Measurements from ENCODE around the gene LEMD3.
"Not testable (repeated sequence)": the region's sequence is repeated elsewhere in the genome, so short reads cannot be mapped to it uniquely, and the experiment has no call there.

The LEMD3 gene

DNA sequence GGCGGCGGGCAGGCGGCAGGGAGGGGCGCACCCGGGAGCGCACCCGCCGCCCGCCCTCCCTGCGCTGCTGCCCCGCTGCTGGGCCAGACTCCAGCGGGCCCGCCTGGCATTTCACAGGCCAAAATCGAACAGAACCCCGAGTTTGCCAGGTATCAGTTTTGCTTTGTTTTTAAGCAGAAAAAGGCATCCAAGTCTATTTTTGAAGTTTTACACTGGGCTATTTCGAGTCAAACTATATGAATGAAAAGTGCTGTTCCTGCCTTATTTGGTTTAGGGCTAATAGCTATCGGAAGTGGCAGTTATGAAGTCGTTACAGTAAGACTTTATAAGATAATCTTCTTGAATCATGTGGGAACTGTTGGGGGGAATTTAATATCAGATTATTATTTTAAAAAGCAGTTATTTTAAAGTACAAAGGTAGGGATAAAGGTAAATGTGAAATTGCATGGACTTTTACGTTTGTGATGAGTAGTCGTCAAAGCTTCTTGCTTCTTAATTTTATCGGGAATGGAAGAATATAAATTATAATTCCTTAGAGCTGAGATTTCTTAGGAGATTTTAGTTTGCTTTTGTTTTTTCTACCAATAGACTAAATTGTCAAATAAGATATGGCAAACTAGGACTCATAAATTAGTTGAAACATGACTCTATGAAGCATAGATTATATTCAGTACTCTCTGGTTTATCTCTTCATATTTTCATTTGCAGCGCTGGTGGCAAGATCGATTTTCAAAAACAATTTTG, 110.2 kb downstream of the LEMD3 start:
- DNase-seq (ENCODE audit: low spot score): no peak

DNA sequence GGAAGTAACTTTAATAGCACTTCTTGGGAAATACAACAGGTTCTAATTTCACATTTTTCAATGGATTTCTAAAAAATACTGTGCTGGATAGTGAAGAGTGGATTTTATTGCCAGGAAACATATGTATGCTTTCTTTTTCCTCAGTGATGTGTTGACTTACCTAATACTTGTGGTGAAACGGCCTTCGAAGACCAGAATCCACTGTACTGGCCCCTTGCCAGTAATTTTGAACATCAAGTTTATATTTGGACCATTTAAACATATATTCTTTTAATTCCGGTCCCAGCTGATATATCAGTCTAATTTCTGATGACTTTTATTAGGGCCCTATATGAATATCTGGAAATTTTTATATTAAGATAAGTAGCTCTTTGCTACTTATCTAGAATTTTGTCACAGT, 110.9 kb downstream of the LEMD3 start:
- DNase-seq (ENCODE audit: low spot score): no peak

DNA sequence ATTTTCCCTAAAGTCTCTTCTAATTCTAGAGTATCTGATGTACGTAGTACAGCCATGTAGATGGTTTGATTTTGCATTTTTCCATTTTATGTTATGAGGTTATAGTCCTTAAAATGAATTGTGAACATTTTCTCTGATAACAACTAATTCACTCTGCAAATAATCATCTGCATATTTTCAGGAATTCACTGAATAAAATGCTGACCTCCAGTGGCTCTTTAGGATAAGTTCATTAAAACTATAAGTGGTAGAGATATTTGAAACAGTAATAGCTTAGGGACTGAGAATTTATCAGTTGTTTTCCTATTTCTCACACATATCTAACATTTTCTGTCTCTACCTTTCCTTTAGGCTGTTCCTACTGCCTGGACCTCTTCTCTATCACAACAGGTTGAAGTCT, 113.5 kb downstream of the LEMD3 start:
- no peak for DNase-seq (ENCODE audit: low spot score)

DNA sequence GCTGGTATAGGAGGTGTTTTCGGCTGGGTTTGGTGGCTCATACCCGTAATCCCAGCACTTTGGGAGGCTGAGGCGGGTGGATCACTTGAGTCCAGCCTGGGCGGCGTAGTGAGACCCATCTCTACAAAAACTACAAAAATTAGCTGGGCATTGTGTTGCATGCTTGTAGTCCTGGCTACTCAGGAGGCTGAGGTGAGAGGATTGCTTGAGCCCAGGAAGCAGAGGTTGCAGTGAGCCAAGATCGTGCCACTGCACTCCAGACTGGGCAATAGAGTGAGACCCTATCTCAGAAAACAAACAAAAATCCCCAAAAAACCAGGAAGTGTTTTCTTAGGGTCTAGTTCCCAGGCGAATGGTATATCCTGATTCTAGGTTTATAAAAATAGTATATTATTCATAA, 116.1 kb downstream of the LEMD3 start:
- DNase-seq (ENCODE audit: low spot score): not testable (repeated sequence)

DNA sequence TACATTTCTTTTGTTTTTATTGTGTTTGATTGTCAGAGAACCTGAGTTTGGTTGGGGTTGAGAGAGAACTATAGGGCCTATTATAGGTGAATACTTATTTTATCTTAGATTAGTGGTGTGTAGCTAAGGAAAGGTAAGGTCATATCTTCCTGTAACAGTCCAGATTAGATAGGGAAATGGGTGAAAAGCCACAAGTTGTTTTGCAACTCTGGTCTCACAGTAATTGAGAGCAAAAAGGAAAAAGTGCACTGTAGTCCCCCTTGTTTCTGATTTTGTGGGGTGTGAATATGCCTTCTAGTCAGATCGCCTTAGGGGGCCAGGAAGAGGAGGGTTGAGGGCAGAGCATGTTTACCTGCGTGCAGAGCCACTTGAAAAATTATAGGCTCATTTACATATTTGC, 118.0 kb downstream of the LEMD3 start:
- no peak for DNase-seq (ENCODE audit: low spot score)

DNA sequence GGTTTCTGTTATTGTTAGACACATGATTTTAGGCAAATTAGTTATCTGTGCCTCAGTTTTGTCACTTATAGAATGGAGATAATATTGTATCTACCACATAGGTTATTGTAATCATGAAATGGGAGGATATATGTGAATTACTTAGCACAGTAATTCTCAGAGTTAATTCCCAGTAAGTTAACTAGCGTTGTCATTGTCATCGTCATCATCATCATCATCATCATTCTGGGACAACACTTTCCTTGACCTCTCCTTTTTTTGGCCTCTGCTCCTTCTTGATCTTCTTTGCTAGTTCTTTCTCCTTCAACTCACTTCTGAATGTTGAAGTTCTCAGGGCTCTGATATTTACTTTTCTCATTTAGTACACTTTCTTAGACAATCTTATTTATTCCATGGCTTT, 122.9 kb downstream of the LEMD3 start:
- no peak for DNase-seq (ENCODE audit: low spot score)

DNA sequence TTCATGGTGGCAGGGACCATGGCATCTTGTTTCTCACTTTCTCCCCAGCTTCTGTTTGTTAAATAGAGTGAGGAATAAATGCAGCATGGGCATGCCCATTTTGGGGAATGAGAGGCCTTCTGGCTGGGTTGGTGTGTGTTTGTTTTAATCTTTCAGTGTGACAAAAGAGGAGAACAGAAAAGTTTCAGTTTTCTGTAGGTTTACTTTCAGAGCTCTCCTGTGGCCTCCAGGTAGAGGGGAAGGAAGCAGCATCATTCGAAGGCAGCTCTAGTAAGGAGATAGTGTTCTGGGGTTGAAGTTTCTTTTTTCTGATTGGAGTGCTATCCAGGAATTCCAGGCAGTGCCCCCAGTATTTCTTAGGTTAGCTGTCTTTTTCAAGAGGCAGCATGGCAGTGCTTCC, 124.4 kb downstream of the LEMD3 start:
- no peak for DNase-seq (ENCODE audit: low spot score)

DNA sequence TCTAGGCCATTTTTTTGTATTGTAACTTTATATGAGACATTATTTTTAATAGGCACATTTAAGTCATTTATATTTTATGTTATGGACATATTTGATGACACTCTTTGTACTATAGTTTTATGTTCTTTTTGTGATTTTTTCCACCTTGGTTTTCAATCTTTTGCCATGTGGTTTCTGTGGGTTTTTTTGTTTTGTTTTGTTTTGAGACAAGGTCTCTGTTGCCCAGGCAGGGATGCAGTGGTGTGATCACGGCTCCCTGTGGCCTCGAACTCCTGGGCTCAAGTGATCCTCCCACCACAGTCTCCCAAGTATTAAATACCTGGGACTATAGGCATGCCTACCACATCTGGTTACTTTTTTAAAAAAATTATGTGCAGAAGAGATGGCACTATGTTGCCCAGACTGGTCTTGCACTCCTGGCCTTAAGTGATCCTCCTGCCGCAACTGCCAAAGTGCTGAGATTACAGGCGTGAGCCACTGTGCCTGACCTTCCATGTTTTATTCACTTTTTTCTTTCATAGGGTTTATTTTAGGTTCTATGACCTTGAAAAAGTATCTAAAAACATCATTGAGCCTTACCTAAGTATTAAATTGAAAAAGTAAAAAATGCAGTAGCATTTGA, 125.4 kb downstream of the LEMD3 start:
- no peak for DNase-seq (ENCODE audit: low spot score)

DNA sequence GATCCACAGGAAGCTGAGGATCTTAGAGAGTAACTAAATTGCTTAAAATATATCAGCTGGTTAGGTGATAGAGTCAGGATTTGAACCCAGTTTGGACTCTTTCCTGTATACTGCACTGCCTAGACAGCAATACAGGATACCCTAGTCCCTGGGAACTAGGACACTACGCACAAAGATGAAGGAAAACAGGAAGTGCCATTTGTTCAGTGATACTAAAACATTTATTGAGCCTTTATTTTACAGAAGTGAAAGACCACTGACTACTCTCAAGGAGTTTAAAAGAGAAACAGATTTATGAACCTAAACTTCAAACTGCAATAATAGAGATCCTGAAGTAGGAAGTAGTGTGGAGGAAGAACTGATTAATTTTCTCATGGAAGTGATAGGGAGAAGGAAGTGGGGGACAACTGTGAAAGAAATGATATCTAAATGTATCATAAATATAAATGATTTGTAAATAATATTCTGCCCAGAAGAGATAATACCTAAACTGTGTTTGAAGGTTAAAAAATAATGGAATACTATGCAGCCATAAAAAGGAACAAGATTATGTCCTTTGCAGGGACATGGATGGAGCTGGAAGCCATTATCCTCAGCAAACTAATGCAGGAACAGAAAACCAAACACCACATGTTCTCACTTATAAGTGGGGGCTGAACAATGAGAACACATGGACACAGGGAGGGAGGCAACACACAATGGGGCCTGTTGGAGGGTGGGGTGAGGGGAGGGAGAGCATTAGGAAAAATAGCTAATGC, 127.3 kb downstream of the LEMD3 start:
- no peak for DNase-seq (ENCODE audit: low spot score)
